Gastrocnemius medialis (tissue), 4 donors: ENCODE data around the gene NHLRC3. TPM values are rescaled to one million over a fixed set of nuclear protein-coding genes. Genes with fewer than 3 reads are reported as not detected.

ENCODE experiments used
- ATAC-seq, 2 donors: fragments of 150-250 bp; one replicate each; pipeline ENCODE4 v1.9.1; 2016
- DNase-seq, 2 donors: peaks; one replicate each; pipeline ENCODE4 v3.0.0-alpha.2; 2019
- H3K27ac ChIP-seq, 4 donors: fragments of 200-600 bp; sonication (generic); 1 replicate in 1 of 4; 2 replicates in 3 of 4; pipeline ENCODE4 v1.5.1; 2016 to 2018; ENCODE audit warnings: mild to moderate bottlenecking in 2 of 4, moderate library complexity in 1 of 4
- H3K27me3 ChIP-seq, 3 donors: fragments of 200-600 bp; sonication (generic) in 2 of 3; 1 replicate in 1 of 3; 2 replicates in 2 of 3; pipeline versions ENCODE4 v1.5.1 to v1.6.0; 2016 to 2019; ENCODE audit warnings: mild to moderate bottlenecking in 1 of 3, moderate library complexity in 1 of 3
- H3K36me3 ChIP-seq, 2 donors: fragments of 200-600 bp; sonication (generic) in 1 of 2; one replicate each; pipeline ENCODE4 v1.5.1; 2017 to 2018
- H3K4me1 ChIP-seq, 2 donors: fragments of 200-600 bp; sonication (generic) in 1 of 2; one replicate each; pipeline ENCODE4 v1.5.1; 2016 to 2017; ENCODE audit warnings: mild to moderate bottlenecking in 2 of 2
- H3K4me3 ChIP-seq, 4 donors: fragments of 200-600 bp; sonication (generic) in 3 of 4; 1 replicate in 1 of 4; 2 replicates in 3 of 4; pipeline ENCODE4 v1.5.1; 2016 to 2019; ENCODE audit warnings: mild to moderate bottlenecking in 2 of 4
- H3K9me3 ChIP-seq, 3 donors: fragments of 200-600 bp; sonication (generic) in 2 of 3; 1 replicate in 1 of 3; 2 replicates in 2 of 3; pipeline ENCODE4 v1.5.1; 2016 to 2019
- POLR2A ChIP-seq, 2 donors: fragments of 450-650 bp; IDR thresholded peaks; one replicate each; pipeline ENCODE4 v1.6.1; 2017; ENCODE audit warnings: antibody characterized with exemption in 2 of 2, mild to moderate bottlenecking in 2 of 2, moderate library complexity in 2 of 2
- in situ Hi-C, 4 donors: fragments of 200-750 bp; cut with MboI; loops; one replicate each; pipeline versions ENCODE4 v1.15.0 to v1.8.0; 2017; ENCODE audit warnings: low sequenced_read_pairs in 4 of 4
- intact Hi-C: fragments of 100-400 bp; cut with DNase I; formaldehyde crosslinking; loops from one replicate; pipeline ENCODE4 v1.15.1; 2023; ENCODE audit warnings: low total_unique reads
- total RNA-seq, 4 donors: library from RNA; depleted of rRNA; stranded (reverse); fragments of >200 nt; gene quantifications; one replicate each; pipeline versions ENCODE4 v1.1.0 to v1.2.3, GENCODE V29; 2016
- TF ChIP-seq, protein P1 (sequence below), 5 experiments: fragments of 450-650 bp in 3 of 5; fragments of 200-600 bp in 2 of 5; sonication (generic) in 2 of 5; IDR thresholded peaks in 4 of 5; conservative IDR thresholded peaks in 1 of 5; 1 replicate in 4 of 5; 2 replicates in 1 of 5; pipeline ENCODE4 v1.5.1; 2016 to 2019; ENCODE audit warnings: antibody characterized with exemption in 5 of 5, mild to moderate bottlenecking in 3 of 5, moderate library complexity in 3 of 5

The NHLRC3 gene
- total RNA-seq, 4 donors from 2014 or later, result 7.8 to 10.5 (median 8.0) TPM

DNA sequence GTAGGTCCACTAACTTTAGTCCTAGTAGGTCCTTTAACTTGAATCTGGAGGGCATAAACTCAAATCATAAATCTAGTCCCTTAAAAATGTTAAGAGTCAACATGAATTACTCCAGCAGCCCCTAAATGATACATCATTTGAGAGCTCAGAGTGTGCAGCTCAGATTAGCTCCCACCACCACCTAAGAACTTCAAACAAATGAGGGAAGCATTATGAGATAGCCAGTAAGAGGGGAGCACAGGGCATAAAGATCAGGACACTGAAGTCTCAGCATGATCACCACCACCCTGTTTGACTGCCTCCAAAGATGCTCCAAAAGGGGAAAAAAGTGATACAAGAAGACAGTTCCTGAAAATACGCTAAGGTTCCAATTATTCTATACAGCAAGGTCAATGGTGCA is 6.1 kb upstream of the NHLRC3 start:
- H3K27me3 ChIP-seq, result no peaks in the 10 kb centered on the region
- ATAC-seq (no peak), DNase-seq (no peak)
- in situ Hi-C loops, result loop anchor here in 1 of 4 donors (25.0 kb wide), 1 partner anchor 580 kb away; the partner anchor contains the start of gene LHFPL6
- no peak overlapping the region for H3K27ac ChIP-seq
- peaks cover 30 to 38% of the 10 kb centered on the region in 2 donors for H3K4me1 ChIP-seq
- TF ChIP-seq, protein P1, sequence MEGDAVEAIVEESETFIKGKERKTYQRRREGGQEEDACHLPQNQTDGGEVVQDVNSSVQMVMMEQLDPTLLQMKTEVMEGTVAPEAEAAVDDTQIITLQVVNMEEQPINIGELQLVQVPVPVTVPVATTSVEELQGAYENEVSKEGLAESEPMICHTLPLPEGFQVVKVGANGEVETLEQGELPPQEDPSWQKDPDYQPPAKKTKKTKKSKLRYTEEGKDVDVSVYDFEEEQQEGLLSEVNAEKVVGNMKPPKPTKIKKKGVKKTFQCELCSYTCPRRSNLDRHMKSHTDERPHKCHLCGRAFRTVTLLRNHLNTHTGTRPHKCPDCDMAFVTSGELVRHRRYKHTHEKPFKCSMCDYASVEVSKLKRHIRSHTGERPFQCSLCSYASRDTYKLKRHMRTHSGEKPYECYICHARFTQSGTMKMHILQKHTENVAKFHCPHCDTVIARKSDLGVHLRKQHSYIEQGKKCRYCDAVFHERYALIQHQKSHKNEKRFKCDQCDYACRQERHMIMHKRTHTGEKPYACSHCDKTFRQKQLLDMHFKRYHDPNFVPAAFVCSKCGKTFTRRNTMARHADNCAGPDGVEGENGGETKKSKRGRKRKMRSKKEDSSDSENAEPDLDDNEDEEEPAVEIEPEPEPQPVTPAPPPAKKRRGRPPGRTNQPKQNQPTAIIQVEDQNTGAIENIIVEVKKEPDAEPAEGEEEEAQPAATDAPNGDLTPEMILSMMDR (IDR thresholded peaks at IDR 0.05 in 4 of 5, conservative IDR thresholded peaks at IDR 0.05 in 1 of 5), result no peak
- TF ChIP-seq POLR2A (IDR thresholded peaks at IDR 0.05), result no peak
- H3K4me3 ChIP-seq, result no peak overlapping the region
- no peaks in the 10 kb centered on the region for H3K9me3 ChIP-seq
- intact Hi-C loops, result loop anchor here (10.0 kb wide), 1 partner anchor 337 kb away; no protein-coding TSS in a partner anchor
- H3K36me3 ChIP-seq, result peaks cover 0 to 16% of the 10 kb centered on the region in 2 donors

DNA sequence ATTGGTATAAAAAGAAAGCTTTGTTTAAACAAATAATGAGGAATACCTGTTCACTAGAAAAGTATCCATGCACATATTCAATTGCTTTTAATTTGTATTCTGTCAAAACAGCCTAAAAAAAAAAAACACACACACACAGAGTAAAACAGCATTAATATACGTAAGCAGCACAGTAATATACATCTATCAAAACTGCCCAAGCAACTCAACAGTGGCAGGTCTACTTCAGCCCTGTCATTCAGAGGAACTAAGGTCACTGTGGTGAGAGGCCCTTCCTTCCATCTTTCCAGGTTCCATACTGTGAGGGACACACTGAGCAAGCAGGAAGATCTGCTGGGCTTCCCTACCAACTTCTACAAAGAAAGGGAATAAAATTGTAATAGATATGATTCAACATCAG is 4.2 kb upstream of the NHLRC3 start:
- no peak overlapping the region for H3K4me3 ChIP-seq
- intact Hi-C loops (loop anchor here (10.0 kb wide), 1 partner anchor 339 kb away; no protein-coding TSS in a partner anchor), in situ Hi-C loops (loop anchor here in 1 of 4 donors (25.0 kb wide), 1 partner anchor 578 kb away; the partner anchor contains the start of gene LHFPL6)
- TF ChIP-seq, protein P1 (IDR thresholded peaks at IDR 0.05 in 4 of 5, conservative IDR thresholded peaks at IDR 0.05 in 1 of 5), result no peak
- no peak for TF ChIP-seq POLR2A (IDR thresholded peaks at IDR 0.05)
- ATAC-seq (no peak), DNase-seq (no peak)
- H3K27me3 ChIP-seq, result no peaks in the 10 kb centered on the region
- no peak overlapping the region for H3K27ac ChIP-seq
- H3K36me3 ChIP-seq, result no peaks in the 10 kb centered on the region
- H3K9me3 ChIP-seq, result no peaks in the 10 kb centered on the region
- H3K4me1 ChIP-seq, result peaks cover 32 to 46% of the 10 kb centered on the region in 2 donors

DNA sequence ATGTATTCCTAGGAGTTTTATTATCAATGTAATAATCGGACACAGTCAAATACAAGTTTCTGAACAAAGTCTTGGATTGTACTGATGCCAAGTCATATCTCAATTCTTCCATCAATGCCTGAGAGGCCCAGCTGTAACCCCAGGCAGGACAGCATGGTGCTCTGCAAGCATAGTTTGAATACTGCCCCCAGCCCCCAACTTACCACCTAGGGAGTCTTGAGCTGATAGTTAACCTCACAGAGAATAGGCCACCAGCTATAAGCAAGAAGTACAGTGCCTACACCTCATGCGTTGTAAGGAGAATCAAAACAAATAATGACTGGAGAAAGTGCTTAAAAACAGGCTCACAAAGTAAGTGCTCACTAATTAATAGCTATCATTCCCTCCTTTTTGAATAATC is 3.1 kb upstream of the NHLRC3 start:
- Histone ChIP-seq H3K36me3 (no peaks in the 10 kb centered on the region), H3K27ac (no peak overlapping the region), H3K9me3 (no peaks in the 10 kb centered on the region), H3K4me1 (peaks cover 39 to 53% of the 10 kb centered on the region in 2 donors), H3K4me3 (peak overlapping the region; percentile 4 to 94 (median 85)), H3K27me3 (no peaks in the 10 kb centered on the region)
- intact Hi-C loops, result loop anchor here (5.0 to 10.0 kb wide), 2 partner anchors 340 to 688 kb away; partner anchors contain the start of gene UFM1
- ATAC-seq, result no peak
- in situ Hi-C loops, result loop anchor here in 1 of 4 donors (25.0 kb wide), 1 partner anchor 577 kb away; the partner anchor contains the start of gene LHFPL6
- no peak for TF ChIP-seq POLR2A (IDR thresholded peaks at IDR 0.05)
- TF ChIP-seq, protein P1 (IDR thresholded peaks at IDR 0.05 in 4 of 5, conservative IDR thresholded peaks at IDR 0.05 in 1 of 5), result no peak
- DNase-seq, result no peak

DNA sequence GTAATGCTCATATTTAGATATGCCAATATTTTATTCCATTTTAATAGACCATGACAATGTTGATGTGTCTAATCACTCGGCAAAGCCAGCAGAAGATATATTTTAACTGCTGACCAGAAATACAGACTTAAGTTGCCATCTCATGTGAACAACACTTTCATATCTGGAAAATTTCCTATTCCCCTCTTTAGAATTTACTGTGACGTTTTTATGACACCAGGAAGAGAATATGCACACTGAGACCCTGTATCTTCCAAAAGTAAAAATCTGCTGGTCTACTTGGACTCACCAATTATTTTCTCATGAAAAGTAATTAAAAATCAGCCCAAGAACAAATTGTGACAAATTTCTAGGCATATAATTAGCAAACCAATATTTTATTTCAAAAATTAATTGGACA is 2.5 kb upstream of the NHLRC3 start:
- intact Hi-C loops, result loop anchor here (5.0 to 10.0 kb wide), 2 partner anchors 341 to 688 kb away; partner anchors contain the start of gene UFM1
- Histone ChIP-seq H3K4me1 (peaks cover 39 to 58% of the 10 kb centered on the region in 2 donors), H3K4me3 (peak overlapping the region; percentile 79 to 94 (median 92))

More for the DNA sequence above, 2.5 kb upstream of the NHLRC3 start:
- TF ChIP-seq, protein P1 (IDR thresholded peaks at IDR 0.05 in 4 of 5, conservative IDR thresholded peaks at IDR 0.05 in 1 of 5), result no peak
- no peak for TF ChIP-seq POLR2A (IDR thresholded peaks at IDR 0.05)
- in situ Hi-C loops, result loop anchor here in 1 of 4 donors (25.0 kb wide), 1 partner anchor 577 kb away; the partner anchor contains the start of gene LHFPL6
- DNase-seq (no peak), ATAC-seq (no peak)
- no peaks in the 10 kb centered on the region for H3K9me3 ChIP-seq
- peak overlapping the region in 2 of 4 donors; percentile 7 to 20 for H3K27ac ChIP-seq
- no peaks in the 10 kb centered on the region for H3K27me3 ChIP-seq
- no peaks in the 10 kb centered on the region for H3K36me3 ChIP-seq
